Measurements from ENCODE around the gene CTDP1. TPM values are rescaled to one million over a fixed set of nuclear protein-coding genes. Genes with fewer than 3 reads are reported as not detected.

The CTDP1 gene
- total and polyA plus RNA-seq, 9 of the 15 experiments (the other 6 are each of a cell fraction or from before 2014, with no cell fraction given): 0.07 to 19.2 (median 4.0) TPM

- TF ChIP-seq NFYB (IDR thresholded peaks at IDR 0.05; ENCODE audit: extremely low read depth, insufficient read length): peak; percentile 4
- no peak for TF ChIP-seq ASH1L (IDR thresholded peaks at IDR 0.05; ENCODE audit: borderline replicate concordance, low read depth, partially characterized antibody)
- no peak for TF ChIP-seq ETS2 (tag; IDR thresholded peaks at IDR 0.05; ENCODE audit: borderline replicate concordance, poor library complexity, severe bottlenecking)
- TF ChIP-seq, protein P1, sequence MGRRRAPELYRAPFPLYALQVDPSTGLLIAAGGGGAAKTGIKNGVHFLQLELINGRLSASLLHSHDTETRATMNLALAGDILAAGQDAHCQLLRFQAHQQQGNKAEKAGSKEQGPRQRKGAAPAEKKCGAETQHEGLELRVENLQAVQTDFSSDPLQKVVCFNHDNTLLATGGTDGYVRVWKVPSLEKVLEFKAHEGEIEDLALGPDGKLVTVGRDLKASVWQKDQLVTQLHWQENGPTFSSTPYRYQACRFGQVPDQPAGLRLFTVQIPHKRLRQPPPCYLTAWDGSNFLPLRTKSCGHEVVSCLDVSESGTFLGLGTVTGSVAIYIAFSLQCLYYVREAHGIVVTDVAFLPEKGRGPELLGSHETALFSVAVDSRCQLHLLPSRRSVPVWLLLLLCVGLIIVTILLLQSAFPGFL (CRISPR knock-in tag; IDR thresholded peaks at IDR 0.05): no peak
- TF ChIP-seq MAFG (tag; conservative IDR thresholded peaks at IDR 0.05): no peak
- TF ChIP-seq CC2D1A (IDR thresholded peaks at IDR 0.05): no peak
- TF ChIP-seq MYBL2 (IDR thresholded peaks at IDR 0.05; ENCODE audit: low read depth): no peak
- no peak for TF ChIP-seq MYBL2 (CRISPR knock-in tag; IDR thresholded peaks at IDR 0.05; ENCODE audit: borderline replicate concordance)
- ChIA-PET POLR2A (no interaction called here), CTCF (ENCODE audit: low intra/inter-chr PET ratio) (no interaction called here)
- DNase-seq (ENCODE audit: extremely low read depth in 1 of 4, low spot score in 3 of 4) (no peak), ATAC-seq (no peak), FAIRE-seq (no peak)
- H3K4me1 ChIP-seq (replicated peaks in 1 of 2; ENCODE audit: control insufficient read depth in 2 of 2, insufficient read depth in 2 of 2, low read length in 2 of 2): peaks cover 0 to 5% of the 10 kb centered on the region in 2 experiments; a peak in 2 of 5 replicates
- no peaks in the 10 kb centered on the region for H3K9me3 ChIP-seq (replicated peaks; ENCODE audit: control insufficient read depth, insufficient read depth, low read depth, low read length)
- no peaks in the 10 kb centered on the region for H3K79me2 ChIP-seq (ENCODE audit: control insufficient read depth, insufficient read depth, low read length)
- in situ Hi-C loops (cut with MboI) (no loop called here), intact Hi-C loops (cut with micrococcal nuclease) (no loop called here)
- no peaks in the 10 kb centered on the region for H3K9me1 ChIP-seq (ENCODE audit: control insufficient read depth, insufficient read depth, low read length)
- no peak overlapping the region for H3K9ac ChIP-seq (ENCODE audit: insufficient read depth in 1 of 2, low read depth in 2 of 2, low read length in 2 of 2)
- no peak overlapping the region for H3K27ac ChIP-seq (ENCODE audit: extremely low read depth, low read depth, low read length)
- WGBS (ENCODE audit: insufficient coverage, low coverage, missing lambda C conversion rate): 1% methylated on average over 12 of the region's 18 CpGs
- H3K4me3 ChIP-seq: no peak overlapping the region
- H3K27me3 ChIP-seq (ENCODE audit: control insufficient read depth in 2 of 2, insufficient read depth in 2 of 2, low read length in 2 of 2): peaks cover 12 to 86% of the 10 kb centered on the region in 2 experiments
- no TSS peak for BruUV-seq (replicated peaks)
- no peak overlapping the region for H2AFZ ChIP-seq (ENCODE audit: low read depth, low read length)
- H3K36me3 ChIP-seq (ENCODE audit: control insufficient read depth, insufficient read depth, low read length): no peaks in the 10 kb centered on the region
- H3K4me2 ChIP-seq (ENCODE audit: insufficient read depth, low read length): no peak overlapping the region
- no peaks in the 10 kb centered on the region for H4K20me1 ChIP-seq (replicated peaks; ENCODE audit: control insufficient read depth, insufficient read depth, low read length)
These were observed 100.1 kb downstream of the CTDP1 start for GRCh38 chr18:79779700-79780190.
